ENCODE measurements around the gene PKN2.

GRCh38 chr1:88825721-88826120 lies 141.6 kb downstream of the PKN2 start:
- TF ChIP-seq ELF4 (IDR thresholded peaks at IDR 0.05) (no peak), FOXK2 (IDR thresholded peaks at IDR 0.05) (no peak), HDGF (IDR thresholded peaks at IDR 0.05; ENCODE audit: borderline replicate concordance) (no peak), TARDBP (IDR thresholded peaks at IDR 0.05) (no peak), ZNF384 (IDR thresholded peaks at IDR 0.05) (no peak), SP1 (IDR thresholded peaks at IDR 0.05) (no peak), BHLHE40 (IDR thresholded peaks at IDR 0.05; ENCODE audit: borderline replicate concordance) (no peak), LEF1 (IDR thresholded peaks at IDR 0.05; ENCODE audit: borderline replicate concordance) (no peak), NFRKB (IDR thresholded peaks at IDR 0.05) (no peak), SUZ12 (IDR thresholded peaks at IDR 0.05) (no peak), L3MBTL2 (conservative IDR thresholded peaks at IDR 0.05) (no peak), CTBP1 (IDR thresholded peaks at IDR 0.05; ENCODE audit: borderline replicate concordance) (no peak)
